H1 (cell line): ENCODE measurements around the gene ZHX3. TPM values are rescaled to one million over a fixed set of nuclear protein-coding genes. Genes with fewer than 3 reads are reported as not detected.

Source experiments
- CREB1 ChIP-seq: IDR thresholded peaks from 2 replicates; pipeline ENCODE4 v1.6.1; 2012; ENCODE audit warnings: inconsistent platforms
- GABPA ChIP-seq: IDR thresholded peaks from 2 replicates; pipeline ENCODE4 v1.6.1; 2011; ENCODE audit warnings: mild to moderate bottlenecking, low read length, moderate library complexity, borderline replicate concordance; ENCODE audit not compliant: insufficient read depth
- HDAC6 ChIP-seq: IDR thresholded peaks from one replicate; pipeline ENCODE4 v1.7.1; 2012; ENCODE audit warnings: low read depth, mild to moderate bottlenecking, inconsistent platforms, low read length, moderate library complexity
- KDM4A ChIP-seq: IDR thresholded peaks from one replicate; pipeline ENCODE4 v1.7.1; 2012; ENCODE audit warnings: low read depth, mild to moderate bottlenecking, moderate library complexity, low read length, inconsistent platforms; ENCODE audit not compliant: severe bottlenecking
- SUZ12 ChIP-seq: fragments of 200-600 bp; sonication (generic); IDR thresholded peaks from 2 replicates; pipeline ENCODE4 v1.6.1; 2012; ENCODE audit warnings: mild to moderate bottlenecking, inconsistent platforms, low read length, moderate library complexity, mixed read lengths
- TAF7 ChIP-seq: optimal IDR thresholded peaks from 2 replicates; pipeline ENCODE3; 2011; ENCODE audit warnings: low read depth, mild to moderate bottlenecking, inconsistent platforms, low read length, moderate library complexity, borderline replicate concordance
- polyA plus RNA-seq, 7 experiments: library from polyadenylated mRNA; depleted of rRNA in 3 of 7; stranded (reverse) in 5 of 7; unstranded in 2 of 7; fragments of >200 nt in 5 of 7; fragments of 200-250 nt in 2 of 7; gene quantifications; 1 replicate in 5 of 7; 2 replicates in 1 of 7; 4 replicates in 1 of 7; pipeline versions ENCODE4 v1.2.1 to v1.2.3, GENCODE V29; 2011 to 2013; ENCODE audit warnings: missing spikeins in 2 of 7, mixed read lengths in 2 of 7
- total RNA-seq: library from RNA; stranded (reverse); fragmentation: NEBNext Ultra II Directional; extraction: Animal tissue kit (Norgen Biotek cat#: 25700); gene quantifications from 2 replicates; pipeline ENCODE4 v1.2.1, GENCODE V29; 2021
- TF ChIP-seq, protein P1 (sequence below): IDR thresholded peaks from 2 replicates; pipeline ENCODE4 v1.6.1; 2012; ENCODE audit warnings: low read length, inconsistent platforms

ZHX3 gene
- total and polyA plus RNA-seq, 2 of the 8 experiments (the other 6 are each of a cell fraction or from before 2014, with no cell fraction given), result 1.00 to 7.8 TPM

GRCh38 chr20:41256516-41256915 lies 61.0 kb downstream of the ZHX3 start (continued):
- TF ChIP-seq CREB1 (no peak), SUZ12 (no peak), TAF7 (no peak), KDM4A (no peak), HDAC6 (no peak), GABPA (no peak)
- TF ChIP-seq, protein P1, sequence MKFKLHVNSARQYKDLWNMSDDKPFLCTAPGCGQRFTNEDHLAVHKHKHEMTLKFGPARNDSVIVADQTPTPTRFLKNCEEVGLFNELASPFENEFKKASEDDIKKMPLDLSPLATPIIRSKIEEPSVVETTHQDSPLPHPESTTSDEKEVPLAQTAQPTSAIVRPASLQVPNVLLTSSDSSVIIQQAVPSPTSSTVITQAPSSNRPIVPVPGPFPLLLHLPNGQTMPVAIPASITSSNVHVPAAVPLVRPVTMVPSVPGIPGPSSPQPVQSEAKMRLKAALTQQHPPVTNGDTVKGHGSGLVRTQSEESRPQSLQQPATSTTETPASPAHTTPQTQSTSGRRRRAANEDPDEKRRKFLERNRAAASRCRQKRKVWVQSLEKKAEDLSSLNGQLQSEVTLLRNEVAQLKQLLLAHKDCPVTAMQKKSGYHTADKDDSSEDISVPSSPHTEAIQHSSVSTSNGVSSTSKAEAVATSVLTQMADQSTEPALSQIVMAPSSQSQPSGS, result no peak
